NCI-H2171 (cell line): ENCODE results near the gene ASH1L.
"Not testable (repeated sequence)": the region's sequence is repeated elsewhere in the genome, so short reads cannot be mapped to it uniquely, and the experiment has no call there.

Source experiments
- DNase-seq: peaks from one replicate; lab custom pipeline; 2025; lab: John Stamatoyannopoulos, UW

The ASH1L gene

DNA sequence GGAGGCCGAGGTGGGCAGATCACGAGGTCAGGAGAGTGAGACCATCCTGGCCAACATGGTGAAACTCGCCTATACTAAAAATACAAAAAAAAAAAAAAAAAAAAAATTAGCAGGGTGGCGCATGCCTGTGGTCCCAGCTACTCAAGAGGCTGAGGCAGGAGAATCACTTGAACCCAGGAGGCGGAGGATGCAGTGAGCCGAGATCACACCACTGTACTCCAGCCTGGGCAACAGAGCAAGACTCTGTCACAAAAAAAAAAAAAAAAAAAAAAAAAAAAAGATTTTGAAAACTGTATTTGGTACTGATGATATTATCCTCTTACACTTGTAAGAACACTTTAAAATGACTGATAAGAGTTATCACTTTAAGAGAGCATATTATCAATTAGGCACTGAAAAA is 74.2 kb downstream of the ASH1L start:
- DNase-seq: not testable (repeated sequence)

DNA sequence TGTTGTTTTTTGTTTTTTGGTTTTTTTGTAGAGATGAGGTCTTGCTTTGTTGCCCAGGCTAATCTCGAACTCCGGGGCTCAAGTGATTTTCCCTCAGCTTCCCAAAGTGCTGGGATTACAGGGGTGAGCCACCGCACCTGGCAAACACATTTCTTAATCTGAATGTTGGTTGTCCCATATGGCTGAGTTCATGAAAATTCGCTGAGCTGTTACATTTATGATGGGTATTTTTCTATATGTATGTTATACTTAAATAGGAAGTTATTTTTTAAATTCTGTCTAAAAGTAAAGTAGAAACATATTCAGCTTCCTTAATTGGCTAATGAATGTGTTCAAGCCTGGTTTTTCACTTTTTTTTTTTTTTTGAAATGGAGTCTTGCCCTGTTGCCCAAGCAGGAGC is 75.1 kb downstream of the ASH1L start:
- DNase-seq: no peak

DNA sequence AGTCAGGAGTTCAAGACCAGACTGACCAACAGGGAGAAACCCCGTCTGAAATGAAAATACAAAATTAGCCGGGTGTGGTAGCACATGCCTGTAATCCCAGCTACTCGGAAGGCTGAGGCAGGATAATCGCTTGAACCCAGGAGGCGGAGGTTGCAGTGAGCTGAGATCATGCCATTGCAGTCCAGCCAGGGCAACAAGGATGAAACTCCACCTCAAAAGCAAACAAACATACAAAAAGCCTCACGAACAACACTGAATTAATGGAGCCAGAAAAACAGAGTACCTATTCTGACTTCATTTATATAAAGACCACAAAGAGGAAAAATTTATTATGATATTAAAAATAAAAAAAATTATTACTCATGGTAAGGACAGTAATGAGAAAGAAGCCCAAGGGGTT is 75.7 kb downstream of the ASH1L start:
- not testable (repeated sequence) for DNase-seq

DNA sequence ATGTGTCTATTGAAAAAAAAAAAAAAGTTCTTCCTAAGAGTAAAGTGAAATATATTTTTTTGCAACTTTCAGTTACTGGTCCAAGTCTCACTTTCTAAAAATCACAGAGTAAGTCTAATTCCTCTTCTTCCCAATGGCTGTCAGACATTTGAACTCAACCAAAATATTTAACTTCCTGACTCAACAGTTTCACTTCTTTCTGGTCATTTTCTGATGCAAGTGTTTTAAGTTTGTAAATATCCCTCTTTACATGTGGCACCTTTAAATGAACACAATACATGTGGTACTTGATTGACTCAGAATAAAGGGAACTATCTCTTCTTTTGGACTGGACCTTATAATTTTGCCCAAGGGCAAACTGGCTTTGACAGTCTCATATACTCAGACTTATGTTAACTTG is 76.7 kb downstream of the ASH1L start:
- no peak for DNase-seq

DNA sequence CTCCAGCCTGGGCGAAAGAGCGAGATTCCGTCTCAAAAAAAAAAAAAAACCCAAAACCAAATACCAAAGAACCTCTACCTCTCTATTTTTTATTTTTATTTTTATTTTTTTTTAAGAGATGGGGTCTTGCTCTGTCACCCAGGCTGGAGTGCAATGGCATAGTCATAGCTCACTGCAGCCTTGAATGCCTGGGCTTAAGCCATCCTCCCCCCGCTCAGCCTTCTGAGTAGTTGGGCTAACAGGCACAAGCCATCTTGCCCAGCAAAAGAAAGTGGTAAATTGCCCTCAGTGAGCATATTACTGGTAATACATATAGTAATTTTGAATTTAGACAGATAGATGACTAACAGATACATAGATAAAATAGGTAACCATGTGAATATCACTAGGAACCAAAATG is 77.4 kb downstream of the ASH1L start:
- DNase-seq: no peak

DNA sequence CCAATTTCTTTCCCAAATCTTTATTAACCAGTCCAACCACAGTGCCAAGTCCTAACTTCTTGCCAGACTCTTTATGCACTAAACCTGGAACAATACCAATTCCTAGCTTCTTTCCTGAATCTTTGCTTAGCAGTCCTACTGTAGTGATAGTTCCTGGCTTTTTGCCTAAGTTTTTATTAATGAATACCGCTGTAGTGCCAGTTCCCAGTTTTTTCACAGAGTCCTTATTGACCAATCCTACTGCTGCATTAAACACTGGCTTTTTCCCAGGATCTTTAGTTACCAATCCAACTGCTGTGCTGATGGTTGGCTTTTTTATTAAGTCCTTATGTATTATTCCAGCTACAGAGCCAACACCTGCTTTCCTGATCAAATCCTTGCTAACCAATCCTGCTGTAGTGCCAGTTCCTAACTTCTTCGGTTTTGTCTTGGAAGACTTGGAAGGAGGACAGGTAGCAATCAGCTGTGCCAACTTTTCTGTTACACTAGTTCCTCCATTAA is 80.8 kb downstream of the ASH1L start:
- DNase-seq: no peak

DNA sequence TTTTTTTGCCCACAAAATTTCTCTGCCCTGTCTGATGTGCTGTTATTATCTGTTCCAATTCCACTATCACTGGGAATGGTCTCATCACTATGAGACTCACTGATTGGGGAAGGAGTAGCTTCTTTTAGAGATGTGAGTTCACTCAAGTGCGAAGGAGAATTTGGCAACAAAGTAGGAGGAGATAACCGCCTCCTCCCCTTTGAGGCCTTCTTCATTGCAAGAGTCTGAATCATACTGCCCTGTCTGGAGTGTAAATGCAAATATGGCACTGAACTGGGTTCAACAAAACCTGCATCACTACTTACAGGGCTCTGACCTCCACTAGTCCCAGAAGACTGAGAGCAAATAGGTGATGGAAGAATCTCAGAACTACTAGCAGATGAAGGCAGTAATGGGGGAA is 83.4 kb downstream of the ASH1L start:
- DNase-seq: no peak

DNA sequence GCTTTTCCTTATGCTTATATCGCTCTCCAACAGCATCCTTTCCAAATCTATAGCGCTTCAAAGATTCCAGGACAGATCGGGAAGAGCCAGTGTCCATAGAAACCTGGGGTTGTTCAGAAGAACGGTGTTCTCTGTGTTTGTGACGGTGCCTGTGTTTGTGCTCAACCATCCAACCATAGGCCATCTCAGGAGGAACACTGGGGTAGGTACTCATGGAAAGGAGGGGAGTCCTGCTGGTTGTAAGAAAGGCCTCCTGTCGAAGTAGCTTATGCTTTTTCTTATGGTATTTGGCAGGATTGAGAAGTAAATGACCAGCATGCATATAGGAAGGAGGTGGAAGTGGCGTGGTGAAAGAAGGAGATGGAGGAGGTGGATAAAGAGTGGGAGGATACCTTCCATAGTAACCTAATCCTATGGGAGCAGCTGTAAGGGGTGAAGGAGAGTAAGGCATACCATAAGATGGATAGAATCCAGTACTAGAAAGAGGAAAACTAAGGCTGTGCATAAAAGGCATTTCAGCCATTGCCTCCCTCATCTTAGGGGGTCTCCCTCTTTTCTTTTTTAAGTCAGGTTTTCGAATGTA is 84.2 kb downstream of the ASH1L start:
- no peak for DNase-seq

DNA sequence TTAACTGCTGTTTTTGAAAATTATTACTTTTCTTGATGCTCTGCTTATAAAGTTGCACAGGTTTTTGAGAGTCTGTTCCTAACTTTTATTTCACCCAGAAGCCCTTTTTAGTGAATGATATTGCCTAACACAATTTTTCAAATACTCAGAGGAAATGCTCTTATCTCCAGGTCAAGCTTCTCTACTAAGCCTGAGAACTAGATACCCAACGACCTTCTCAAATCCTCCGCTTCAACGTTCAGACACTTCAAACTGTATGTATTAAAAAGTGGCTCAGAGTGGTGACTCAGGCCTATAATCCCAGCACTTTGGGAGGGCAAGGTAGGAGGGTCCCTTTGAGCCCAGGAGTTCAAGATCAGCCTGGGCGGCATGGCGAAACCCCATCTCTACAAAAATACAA is 88.5 kb downstream of the ASH1L start:
- no peak for DNase-seq

DNA sequence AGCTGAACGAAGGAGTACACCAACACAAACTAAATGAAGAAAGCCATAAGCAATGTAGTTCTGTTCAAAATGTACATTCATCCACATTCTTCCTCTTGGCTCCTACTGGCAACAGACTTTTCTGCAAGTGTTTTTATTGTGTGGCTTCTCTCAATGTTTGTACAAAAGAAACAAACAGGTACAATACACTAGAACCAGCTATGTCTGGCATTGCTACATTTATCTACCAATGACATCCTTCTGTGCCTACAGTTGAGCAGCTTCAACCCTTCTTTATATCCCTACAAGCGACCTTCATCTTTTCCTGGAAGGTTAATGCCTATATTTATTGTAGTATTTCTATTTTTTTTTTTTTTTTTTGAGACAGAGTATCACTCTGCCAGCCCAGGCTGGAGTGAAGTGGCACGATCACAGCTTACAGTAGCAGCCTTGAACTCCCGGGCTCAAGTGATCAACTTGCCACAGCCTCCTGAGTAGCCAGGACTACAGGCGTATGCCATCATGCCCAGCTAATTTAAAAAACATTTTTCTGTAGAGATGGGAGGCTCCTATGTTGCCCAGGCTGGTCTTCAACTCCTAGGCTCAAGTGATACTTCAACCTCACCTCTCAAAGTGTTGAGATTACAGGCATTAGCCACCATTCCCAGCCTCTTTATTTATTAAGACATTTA is 89.3 kb downstream of the ASH1L start:
- DNase-seq: no peak

DNA sequence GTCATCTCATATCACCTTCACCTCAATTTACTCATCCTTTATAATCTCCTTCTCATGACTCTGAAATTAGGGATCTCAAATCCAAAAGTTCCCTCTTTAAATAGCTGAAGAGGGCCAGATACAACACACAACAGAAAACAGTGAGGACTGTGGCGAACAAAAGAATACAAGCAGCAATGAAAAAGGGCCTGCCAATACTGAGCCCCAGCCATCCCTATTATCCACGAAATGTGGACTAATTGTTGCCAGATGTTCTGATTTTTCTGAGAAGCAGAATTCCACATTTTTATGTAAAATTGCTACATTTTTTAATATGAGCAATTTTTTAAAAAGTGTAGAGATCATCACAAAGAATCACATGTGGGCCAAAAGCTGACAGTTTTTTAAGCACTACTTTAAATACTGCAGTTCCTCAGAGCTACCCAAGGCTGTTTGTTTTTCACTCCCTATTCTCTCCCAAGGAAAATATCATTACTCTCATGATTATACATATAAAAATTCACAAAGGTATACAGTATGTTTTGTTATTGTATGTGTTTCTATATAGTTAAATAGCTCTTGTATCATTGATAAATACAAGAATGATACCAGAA is 90.0 kb downstream of the ASH1L start:
- no peak for DNase-seq

DNA sequence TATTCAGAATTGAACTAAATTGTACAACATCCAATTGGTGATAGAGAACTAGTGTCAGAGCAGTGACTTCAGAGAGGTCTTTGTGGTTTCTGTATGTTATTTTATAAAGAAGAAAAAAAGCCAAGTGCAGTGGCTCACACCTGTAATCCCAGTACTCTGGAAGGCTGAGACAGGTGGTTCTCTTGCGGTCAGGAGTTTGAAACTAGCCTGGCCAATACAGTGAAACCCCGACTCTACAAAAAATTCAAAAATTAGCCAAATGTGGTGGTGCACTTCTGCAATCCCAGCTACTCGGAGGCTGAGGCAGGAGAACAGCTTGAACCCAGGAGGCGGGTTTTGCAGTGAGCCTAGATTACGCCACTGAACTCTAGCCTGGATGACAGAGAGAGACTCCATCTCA is 90.7 kb downstream of the ASH1L start:
- no peak for DNase-seq

DNA sequence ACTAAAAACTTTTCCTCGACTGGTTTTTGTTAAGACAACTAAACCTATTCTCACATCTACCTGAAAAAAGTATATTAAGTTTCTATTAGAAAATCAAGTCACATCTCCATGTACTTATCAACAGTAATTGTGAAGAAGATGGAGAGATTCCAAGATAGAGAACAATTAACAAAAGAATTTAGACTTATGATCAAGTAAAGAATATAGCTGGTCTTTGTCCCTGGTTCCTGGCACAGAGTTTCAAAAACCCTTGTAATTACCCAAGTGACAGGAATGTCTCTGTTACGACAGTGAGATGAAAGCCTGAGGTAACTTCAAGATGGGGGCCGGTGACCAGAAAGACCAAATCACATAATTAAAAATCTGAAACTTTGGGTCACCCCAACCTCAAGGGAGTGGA is 91.6 kb downstream of the ASH1L start:
- no peak for DNase-seq

DNA sequence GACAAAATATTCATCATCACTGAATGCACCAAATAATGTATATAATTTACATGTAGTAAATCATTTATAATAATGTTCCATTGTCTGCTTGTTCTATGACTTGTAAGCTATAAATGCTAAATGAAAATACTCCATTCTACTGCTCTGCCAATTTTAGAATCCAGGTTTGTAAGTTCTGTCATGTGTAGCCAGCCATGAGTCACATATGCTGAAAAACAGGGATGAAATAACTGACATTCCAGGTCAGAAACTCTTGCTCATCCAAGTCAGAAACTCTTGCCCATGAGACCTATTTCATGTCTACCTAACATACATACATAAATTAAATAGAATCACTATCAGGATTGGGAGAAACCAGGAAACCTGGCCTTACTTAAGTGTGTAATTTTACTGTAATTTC is 95.6 kb downstream of the ASH1L start:
- no peak for DNase-seq

DNA sequence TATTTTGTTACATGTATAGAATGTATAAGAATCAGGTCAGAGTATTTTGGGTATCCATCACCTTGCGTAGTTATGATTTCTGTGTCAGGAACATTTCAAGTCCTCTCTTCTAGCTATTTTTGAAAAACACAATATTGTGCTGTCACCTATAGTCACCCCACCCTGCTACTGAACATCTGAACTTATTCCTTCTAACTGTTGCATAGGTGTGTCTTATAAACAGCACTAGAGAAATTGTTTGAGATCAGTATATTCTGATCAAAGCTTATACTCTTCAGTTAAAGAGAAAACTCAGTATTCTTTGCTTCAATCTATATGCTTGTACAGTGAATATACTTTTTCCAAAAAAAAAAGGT is 96.0 kb downstream of the ASH1L start:
- DNase-seq: no peak

DNA sequence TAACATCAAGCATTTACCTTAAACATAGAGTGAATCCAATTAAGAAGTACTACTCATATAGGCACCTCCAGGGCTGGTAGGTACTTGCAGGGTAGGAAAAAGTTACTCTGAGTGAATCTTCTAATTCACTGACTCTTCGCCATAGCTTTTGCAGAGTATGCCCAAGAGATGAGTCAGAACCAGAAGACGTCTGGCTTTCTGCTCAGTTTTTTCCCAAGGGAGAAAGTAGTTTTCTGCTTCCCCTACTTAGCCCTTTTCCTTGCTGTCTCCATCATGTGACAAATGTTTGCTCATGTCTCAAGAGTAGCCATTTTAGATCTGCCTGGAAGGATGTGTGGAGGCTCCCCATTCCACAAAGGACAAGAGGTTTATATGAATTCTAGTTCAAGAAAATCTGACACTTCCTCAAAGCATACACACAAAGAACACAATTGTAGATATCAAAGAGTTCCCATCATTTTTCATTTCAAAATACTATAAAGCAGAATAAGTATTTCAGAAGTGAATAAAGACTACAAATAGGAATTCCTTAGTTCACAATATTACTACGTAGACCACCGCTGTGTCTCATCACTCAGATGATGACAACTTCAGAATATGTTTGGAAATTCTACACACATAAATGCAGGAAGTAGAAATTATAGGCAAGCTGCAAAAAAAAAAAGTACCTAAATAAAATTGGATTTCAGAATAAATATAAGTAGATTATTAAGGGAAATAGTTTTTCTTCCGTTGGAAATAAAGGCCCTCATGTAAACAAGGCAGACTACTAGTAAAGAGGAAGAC is 98.5 kb downstream of the ASH1L start:
- no peak for DNase-seq

DNA sequence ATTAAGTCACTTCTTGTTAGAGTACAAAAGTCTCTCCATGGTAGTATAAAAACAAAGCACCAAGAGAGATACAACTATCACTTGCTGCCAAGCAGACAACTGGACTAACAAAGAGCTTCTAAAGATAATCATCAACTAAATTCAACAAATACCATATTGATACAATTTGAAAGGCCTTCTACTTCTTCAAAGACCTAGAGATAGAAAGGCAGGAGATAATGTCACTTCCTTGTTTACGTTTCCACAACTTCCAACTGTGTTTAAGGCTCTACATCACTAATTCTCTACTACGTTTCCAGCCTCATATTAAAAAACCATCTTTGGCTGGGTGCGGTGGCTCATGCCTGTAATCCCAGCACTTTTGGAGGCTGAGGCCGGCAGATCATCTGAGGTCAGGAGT is 104.5 kb downstream of the ASH1L start:
- no peak for DNase-seq

DNA sequence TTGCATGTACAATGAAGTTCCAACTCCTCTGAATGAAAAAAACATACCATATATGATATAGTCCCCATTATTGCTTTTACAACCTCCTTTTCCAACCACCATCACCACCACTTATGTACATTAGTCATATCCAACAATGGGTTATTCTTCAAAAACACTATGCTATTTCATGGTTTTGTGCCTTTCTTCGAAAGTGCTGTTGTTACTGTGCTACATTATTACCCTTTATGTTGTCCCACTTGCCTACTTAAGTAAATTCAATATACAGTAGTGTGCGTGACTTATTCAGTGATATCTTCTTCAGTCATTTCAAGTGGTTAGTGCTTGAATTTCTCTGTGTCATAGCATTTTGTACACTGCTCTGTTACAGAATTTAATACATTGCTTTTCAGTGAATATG is 105.3 kb downstream of the ASH1L start:
- no peak for DNase-seq

DNA sequence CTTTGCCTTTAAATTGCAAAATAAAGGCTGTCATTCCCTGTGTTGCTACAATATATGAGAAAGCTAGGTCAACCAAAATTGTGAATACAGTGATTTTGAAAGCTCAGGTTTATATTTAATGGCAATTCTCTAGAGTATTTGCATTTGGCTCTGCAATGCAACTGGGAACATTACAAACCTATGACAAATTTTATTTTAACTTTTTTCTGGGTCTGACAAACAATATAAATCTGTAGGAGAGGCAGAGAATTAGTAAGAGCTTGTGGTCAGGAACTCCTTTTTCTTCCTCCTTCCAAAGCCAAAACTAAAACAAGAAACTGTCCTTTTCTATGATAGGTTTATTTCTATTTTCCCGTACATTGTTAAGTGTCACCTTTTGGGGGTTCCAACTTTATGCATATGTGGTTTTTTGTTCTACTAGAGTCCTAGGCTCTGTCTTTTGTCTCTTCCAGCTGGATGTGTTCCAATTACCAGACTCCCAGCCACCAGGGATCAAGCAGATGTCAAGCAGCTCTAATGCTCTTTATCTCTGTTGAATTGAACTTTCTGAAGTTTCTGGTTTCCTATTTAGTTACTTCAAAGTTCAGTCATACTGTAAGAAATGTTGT is 106.9 kb downstream of the ASH1L start:
- no peak for DNase-seq

DNA sequence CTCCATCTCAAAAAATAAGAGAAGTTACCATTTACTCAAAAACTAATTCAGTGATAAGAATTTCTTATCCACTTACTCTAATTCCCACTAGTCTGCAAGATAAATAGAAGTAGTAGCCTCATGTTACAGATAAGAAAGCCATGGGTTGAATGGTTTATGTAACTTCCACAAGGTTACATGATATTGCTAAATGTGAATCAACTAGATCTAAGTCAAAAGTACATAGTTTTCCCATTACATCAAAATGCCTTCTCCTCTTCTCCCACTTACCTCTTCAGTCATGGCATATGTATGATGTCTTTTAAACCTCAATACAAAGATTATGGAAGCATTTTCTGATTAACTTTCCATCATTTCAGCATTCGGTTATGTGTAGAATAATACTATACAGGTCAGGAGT is 108.5 kb downstream of the ASH1L start:
- no peak for DNase-seq

DNA sequence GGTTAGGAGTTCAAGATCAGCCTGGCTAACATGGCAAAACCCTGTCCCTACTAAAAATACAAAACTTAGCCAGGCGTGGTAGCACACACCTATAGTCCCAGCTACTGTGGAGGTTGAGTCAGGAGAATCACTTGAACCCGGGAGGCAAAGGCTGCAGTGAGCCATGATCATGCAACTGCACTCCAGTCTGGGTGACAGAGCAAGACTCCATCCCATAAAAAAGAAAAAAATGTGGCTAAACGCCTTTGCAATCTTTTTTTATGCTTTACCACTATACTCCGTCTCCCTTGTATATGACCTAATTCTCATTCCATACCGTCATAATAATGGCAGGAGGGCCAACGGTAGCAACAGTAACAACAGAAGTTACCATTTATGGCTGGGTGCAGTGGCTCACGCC is 109.5 kb downstream of the ASH1L start:
- DNase-seq: no peak

DNA sequence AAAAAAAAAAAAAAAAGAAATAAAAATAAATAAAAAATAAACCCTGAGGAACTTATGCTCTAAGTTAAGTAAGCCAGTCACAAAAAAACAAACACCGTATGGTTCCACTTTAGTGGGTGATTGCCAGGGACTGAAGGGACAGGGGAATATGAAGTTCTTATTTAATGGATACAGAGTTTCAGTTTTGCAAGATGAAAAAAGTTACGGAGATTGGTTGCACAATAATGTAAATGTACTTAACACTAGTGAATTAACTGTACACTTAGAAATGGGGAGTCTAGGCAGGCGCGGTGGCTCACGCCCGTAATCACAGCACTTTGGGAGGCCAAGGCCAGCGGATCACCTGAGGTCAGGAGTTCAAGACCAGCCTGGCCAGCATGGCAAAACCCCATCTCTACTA is 111.4 kb downstream of the ASH1L start:
- DNase-seq: no peak

DNA sequence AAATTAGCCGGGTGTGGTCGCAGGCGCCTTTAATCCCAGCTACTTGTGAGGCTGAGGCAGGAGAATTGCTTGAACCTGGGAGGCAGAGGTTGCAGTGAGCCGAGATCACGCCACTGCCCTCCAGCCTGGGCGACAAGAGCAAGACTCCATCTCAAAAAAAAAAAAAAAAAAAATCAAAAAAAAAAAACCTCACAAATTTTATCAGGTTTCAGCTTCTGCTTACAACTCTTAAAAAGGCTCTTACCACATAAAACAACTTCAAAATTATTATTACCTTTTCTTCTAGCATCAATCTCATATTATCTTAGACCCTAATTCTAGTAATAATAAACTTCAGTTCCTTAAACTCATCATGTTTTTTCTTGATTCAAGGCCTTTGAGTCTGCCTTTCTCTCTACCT is 120.2 kb downstream of the ASH1L start:
- not testable (repeated sequence) for DNase-seq
